GM13977 (cell line): ENCODE measurements around the gene MOB1B.
"Not testable (repeated sequence)": the region's sequence is repeated elsewhere in the genome, so short reads cannot be mapped to it uniquely, and the experiment has no call there.

ENCODE experiments used
- DNase-seq: peaks from one replicate; pipeline ENCODE4 v3.0.0; 2012; ENCODE audit warnings: low spot score
- in situ Hi-C: fragments of 300-500 bp; cut with MboI; formaldehyde crosslinking; loops from one replicate; pipeline ENCODE4 v1.12.0; 2022; ENCODE audit warnings: low sequenced_read_pairs, low pct_unique_long_range_greater_than_20kb, mixed read lengths, inconsistent platforms; ENCODE audit not compliant: unreplicated experiment
- TF ChIP-seq, protein P1 (sequence below): IDR thresholded peaks from 2 replicates; pipeline ENCODE4 v1.5.1; 2012; ENCODE audit warnings: mild to moderate bottlenecking, control low read depth; ENCODE audit not compliant: insufficient read depth; ENCODE audit errors: extremely low read depth, missing control alignments

The MOB1B gene

DNA sequence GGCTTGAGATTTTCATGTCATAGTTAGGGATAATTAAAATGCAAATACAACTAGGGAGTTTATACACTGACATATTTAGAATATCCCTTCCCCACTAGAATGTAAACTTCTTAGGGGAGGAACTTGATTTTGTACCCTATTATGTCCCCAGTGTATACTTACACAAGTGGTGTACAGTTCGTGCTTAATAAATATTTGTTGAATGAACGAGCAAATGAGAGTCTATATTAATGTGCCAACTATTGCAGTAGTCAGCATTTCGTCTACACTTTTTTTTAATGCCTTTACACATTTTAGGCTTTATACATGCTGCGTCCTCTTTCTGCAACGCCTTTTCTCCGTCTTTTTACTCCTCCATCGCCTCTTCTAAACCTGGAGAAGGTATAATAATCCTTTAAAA is 8.4 kb upstream of the MOB1B start:
- TF ChIP-seq, protein P1, sequence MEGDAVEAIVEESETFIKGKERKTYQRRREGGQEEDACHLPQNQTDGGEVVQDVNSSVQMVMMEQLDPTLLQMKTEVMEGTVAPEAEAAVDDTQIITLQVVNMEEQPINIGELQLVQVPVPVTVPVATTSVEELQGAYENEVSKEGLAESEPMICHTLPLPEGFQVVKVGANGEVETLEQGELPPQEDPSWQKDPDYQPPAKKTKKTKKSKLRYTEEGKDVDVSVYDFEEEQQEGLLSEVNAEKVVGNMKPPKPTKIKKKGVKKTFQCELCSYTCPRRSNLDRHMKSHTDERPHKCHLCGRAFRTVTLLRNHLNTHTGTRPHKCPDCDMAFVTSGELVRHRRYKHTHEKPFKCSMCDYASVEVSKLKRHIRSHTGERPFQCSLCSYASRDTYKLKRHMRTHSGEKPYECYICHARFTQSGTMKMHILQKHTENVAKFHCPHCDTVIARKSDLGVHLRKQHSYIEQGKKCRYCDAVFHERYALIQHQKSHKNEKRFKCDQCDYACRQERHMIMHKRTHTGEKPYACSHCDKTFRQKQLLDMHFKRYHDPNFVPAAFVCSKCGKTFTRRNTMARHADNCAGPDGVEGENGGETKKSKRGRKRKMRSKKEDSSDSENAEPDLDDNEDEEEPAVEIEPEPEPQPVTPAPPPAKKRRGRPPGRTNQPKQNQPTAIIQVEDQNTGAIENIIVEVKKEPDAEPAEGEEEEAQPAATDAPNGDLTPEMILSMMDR = no peak
- in situ Hi-C loops = no loop called here

DNA sequence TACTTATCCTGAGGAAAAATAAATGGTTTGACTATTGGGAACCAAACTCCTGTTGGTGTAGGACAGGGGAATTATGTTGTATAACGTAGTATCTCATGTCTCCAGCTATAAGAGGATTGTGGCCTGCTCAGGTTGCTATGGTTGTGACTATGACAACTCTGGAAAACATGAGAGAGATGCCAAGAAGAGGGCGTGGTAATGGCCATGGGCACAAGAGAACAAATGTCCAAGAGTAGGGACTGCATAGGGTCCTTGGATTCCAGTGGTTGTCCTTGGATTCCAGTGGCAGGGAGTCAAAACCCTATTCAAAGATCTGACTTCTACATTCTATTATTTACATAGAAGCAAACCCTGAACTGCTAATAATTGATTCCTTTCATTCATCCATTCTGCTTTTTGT is 6.8 kb upstream of the MOB1B start:
- in situ Hi-C loops = no loop called here
- TF ChIP-seq, protein P1 = no peak
- no peak for DNase-seq

More for the DNA sequence above, 8.4 kb upstream of the MOB1B start:
- DNase-seq = no peak

DNA sequence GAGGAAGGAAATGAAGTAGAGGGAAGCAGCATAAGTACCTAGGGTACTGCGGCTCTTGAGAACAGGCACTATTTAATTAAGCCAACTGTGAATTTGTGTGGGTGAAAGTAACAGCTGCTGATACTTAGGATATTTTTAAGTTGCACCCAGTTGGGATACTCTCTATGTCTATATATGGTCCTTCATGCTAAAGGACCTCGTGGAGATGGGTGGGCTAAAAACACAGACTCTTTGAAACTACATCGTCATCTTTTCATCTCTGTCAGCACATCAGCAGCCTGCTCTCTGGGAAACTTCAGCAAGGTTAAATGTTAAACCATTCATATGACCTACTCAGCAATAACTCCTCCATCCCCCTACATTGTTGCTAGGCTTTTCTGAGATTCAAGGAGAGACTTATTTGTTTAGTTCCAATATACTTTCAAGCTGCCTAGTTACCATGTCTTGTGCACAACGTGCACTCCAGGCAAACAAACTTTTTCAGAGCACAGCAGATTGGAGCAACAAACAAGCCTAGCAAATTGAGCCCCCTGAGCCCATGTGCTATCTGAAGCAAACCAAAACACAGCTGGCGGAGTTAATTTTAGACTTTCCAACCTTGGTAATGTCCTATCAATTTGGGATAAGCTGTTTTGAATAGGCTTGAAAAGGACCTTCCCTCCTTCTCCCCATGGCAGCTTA is 6.2 kb upstream of the MOB1B start:
- TF ChIP-seq, protein P1 = no peak
- in situ Hi-C loops = no loop called here
- peak; percentile 40 for DNase-seq

DNA sequence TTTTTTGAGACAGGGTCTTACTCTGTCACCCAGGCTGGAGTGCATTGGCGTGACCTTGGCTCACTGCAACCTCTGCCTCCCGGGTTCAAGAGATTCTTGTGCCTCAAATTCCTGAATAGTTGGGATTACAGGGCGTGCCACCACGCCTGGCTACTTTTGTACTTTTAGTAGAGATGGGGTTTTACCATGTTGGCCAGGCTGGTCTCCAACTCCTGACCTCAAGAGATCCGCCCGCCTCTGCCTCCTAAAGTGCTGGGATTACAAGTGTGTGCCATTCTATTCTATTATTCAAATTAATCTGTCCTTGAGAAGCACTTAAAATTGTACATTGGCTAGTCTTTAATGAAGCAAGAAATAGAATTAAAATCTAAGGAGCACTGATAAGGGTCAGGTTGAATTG is 3.6 kb upstream of the MOB1B start:
- in situ Hi-C loops, DNase-seq: not testable (repeated sequence)

DNA sequence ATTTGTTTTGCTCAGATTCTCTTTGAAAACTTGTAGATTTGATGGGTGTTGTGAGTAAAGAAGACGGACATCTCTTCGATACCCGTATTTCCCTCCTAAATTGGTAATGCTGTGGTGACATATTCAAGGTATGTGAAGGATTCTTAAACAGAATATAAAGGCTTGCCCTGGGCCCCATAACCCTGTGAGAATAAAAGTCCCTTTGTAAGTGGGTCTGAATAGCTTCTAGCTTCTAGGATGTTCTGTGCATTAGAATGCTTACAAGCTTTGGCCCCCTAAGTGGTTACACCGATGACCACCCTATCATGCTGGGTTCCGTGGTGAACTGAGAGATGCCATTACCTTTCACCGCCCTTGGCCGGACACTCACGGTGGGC is 574 bp upstream of the MOB1B start:
- in situ Hi-C loops = no loop called here
- peak; percentile 28 for DNase-seq
- TF ChIP-seq, protein P1 = no peak

DNA sequence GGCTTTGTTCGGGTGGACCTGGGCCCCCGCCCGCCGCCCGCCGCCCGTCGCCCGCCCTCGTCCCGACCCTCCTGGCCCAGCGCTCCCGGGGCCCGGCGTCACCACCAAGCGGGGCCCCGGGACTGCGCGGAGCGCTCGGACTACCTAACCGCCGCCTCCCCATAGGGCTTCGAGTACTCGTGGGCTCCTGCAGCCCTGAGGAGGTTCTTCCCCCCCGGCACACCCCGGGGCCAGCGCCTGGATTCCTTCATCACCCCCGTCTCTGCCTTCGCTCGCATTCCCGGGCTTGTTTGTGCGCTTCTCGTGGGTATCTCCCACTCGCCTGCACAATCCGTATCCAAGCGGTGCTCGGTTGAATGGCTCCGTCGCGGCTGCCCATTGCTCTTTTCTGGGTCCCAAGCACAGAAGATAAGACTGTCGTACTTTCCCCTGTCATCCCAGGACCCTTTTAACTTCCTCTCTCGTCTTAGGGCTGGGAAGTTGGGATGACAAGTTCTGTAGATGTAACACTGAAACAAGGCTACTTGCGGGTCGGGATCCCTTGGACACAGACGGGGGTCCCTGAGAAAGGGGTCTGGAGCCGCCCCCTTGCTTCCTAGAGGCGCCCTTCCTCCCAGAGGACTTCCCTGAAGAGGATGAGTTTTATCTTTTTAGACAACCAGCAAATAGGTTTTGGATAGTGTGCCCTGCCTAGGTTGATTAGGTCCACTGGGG is 565 bp downstream of the MOB1B start:
- TF ChIP-seq, protein P1 = no peak
- in situ Hi-C loops = no loop called here
- DNase-seq = peak; percentile 62

DNA sequence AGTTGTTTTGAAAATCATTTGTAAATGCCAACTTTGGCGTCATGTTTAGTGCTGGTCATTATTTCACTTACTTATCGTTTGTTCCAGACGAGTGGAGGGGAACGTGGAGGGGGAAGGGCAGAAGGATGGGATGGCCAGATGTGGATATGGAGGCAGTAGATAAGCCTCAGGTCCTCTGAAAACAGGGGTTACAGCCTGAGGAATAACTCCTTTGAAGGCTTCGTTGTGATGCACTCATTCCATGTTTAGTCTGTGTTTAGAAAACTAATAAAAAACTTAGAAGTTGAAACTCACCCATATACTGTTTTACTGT is 1.1 kb downstream of the MOB1B start:
- TF ChIP-seq, protein P1 = no peak
- no peak for DNase-seq
- in situ Hi-C loops = no loop called here
